ENCODE measurements around the gene TALDO1.

Gene TALDO1
- 57.7 to 107 (median 63.4) reads per million in 4 experiments for total RNA-seq

GRCh38 chr11:747158-748006 is at the start of gene TALDO1:
TALDO1 (plus strand) TSS chr11:747464; CDS start chr11:747482, 18 bp downstream.
- peak; percentile 65 for DNase-seq

- no peak for DNase-seq
Measured at GRCh38 chr11:697811-698311, 49.4 kb upstream of the TALDO1 start.

- DNase-seq, result no peak
Measured at GRCh38 chr11:698493-699115, 48.7 kb upstream of the TALDO1 start.

- DNase-seq, result no peak
Measured at GRCh38 chr11:699116-699508, 48.2 kb upstream of the TALDO1 start.

- no peak for DNase-seq
Measured at GRCh38 chr11:699753-700152, 47.5 kb upstream of the TALDO1 start.

- no peak for DNase-seq
Measured at GRCh38 chr11:701741-702461, 45.4 kb upstream of the TALDO1 start.

- DNase-seq, result no peak
Measured at GRCh38 chr11:702462-703461, 44.5 kb upstream of the TALDO1 start.

GRCh38 chr11:703506-703905 is 43.8 kb upstream of the TALDO1 start:
- no peak for DNase-seq

- no peak for DNase-seq
Measured at GRCh38 chr11:704228-704674, 43.0 kb upstream of the TALDO1 start.

GRCh38 chr11:704781-705645 is 42.3 kb upstream of the TALDO1 start:
- no peak for DNase-seq

- no peak for DNase-seq
Measured at GRCh38 chr11:705646-706438, 41.4 kb upstream of the TALDO1 start, which contains the start of gene EPS8L2. EPS8L2 (plus strand) TSS chr11:706231; CDS start chr11:709408, 3,177 bp downstream.

GRCh38 chr11:706439-706956 is 40.8 kb upstream of the TALDO1 start:
- no peak for DNase-seq

GRCh38 chr11:706957-707816 is 40.1 kb upstream of the TALDO1 start:
- no peak for DNase-seq

- no peak for DNase-seq
Measured at GRCh38 chr11:707817-708420, 39.3 kb upstream of the TALDO1 start.

- DNase-seq, result no peak
Measured at GRCh38 chr11:708511-708910, 38.8 kb upstream of the TALDO1 start.

GRCh38 chr11:709109-709997 is 37.9 kb upstream of the TALDO1 start:
- DNase-seq, result no peak

- no peak for DNase-seq
Measured at GRCh38 chr11:714436-714835, 32.8 kb upstream of the TALDO1 start.

Data from effector CD8-positive, alpha-beta T cell (primary cell).